Measurements from ENCODE around the gene NUP210L. TPM values are rescaled to one million over a fixed set of nuclear protein-coding genes. Genes with fewer than 3 reads are reported as not detected.

Gene NUP210L
- total RNA-seq, 3 donors from 2014 or later (not counting 1 experiment from before 2014, with no cell fraction given): 0.13 to 0.24 (median 0.18) TPM

GRCh38 chr1:153958111-153958960 lies 196.5 kb downstream of the NUP210L start, which contains the start of gene CRTC2:
TSS of gene CRTC2 (minus strand) at chr1:153958612. CDS start at chr1:153958497, 115 bp downstream.
- peak within 1 kb of the TSS; percentile 94 for H3K4me3 ChIP-seq (ENCODE audit: low read length)
- H3K4me1 Mint-ChIP-seq: peaks cover 45 to 67% of the 10 kb centered on the region in 2 donors
- no peaks in the 10 kb centered on the region for H3K36me3 Mint-ChIP-seq
- no peaks in the 10 kb centered on the region for H3K9me3 Mint-ChIP-seq
- H3K36me3 ChIP-seq (ENCODE audit: control insufficient read depth, insufficient read depth, low read length): peaks cover 21% of the 10 kb centered on the region
- peak within 1 kb of the TSS; percentile 96 for H3K4me3 Mint-ChIP-seq
- ATAC-seq (peak; percentile 86 to 98 (median 89)), DNase-seq (peak; percentile 95 to 98)
- no peaks in the 10 kb centered on the region for H3K9me3 ChIP-seq (ENCODE audit: control insufficient read depth, insufficient read depth, low read length)
- H3K27me3 Mint-ChIP-seq (ENCODE audit: low read depth in 2 of 2): no peaks in the 10 kb centered on the region
- intact Hi-C loops (cut with micrococcal nuclease): loop anchor here (1.0 to 2.0 kb wide), 4 partner anchors 9 to 35 kb away; partner anchors contain the start of genes CREB3L4 and JTB
- peak within 1 kb of the TSS; percentile 93 for H3K27ac ChIP-seq (ENCODE audit: low read length)
- H3K4me1 ChIP-seq (ENCODE audit: control insufficient read depth, insufficient read depth, low read length): peaks cover 53% of the 10 kb centered on the region
- H3K27ac Mint-ChIP-seq: peak within 1 kb of the TSS; percentile 82 to 92
- no peaks in the 10 kb centered on the region for H3K27me3 ChIP-seq (ENCODE audit: control insufficient read depth, insufficient read depth, low read length)
- WGBS (ENCODE audit: insufficient coverage): under 1% methylated on average over 74 of the region's 75 CpGs
- no peak for TF ChIP-seq CTCF (IDR thresholded peaks at IDR 0.05)

DNA sequence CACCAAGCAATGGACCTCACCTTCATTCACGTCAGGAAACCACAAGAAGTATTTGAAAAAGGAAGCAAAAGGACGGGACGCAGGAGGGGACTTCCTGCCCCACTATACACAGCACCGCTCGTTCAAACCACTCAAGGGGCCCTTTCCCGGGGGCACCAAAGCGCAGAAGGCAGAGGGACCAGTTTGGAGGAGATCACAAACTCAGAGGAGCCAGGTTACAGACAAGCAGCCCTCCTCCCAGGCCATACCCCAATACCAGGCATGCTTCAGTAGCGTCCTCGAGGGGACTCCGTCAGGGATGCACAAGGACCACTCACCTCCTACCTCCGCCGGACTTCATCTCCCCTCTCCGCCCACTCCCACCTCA lies 197.1 kb downstream of the NUP210L start:
- no peaks in the 10 kb centered on the region for H3K27me3 Mint-ChIP-seq (ENCODE audit: low read depth in 2 of 2)
- Histone ChIP-seq H3K27me3 (ENCODE audit: control insufficient read depth, insufficient read depth, low read length) (no peaks in the 10 kb centered on the region), H3K4me3 (ENCODE audit: low read length) (peak overlapping the region; percentile 94), H3K36me3 (ENCODE audit: control insufficient read depth, insufficient read depth, low read length) (peaks cover 24% of the 10 kb centered on the region), H3K27ac (ENCODE audit: low read length) (peak overlapping the region; percentile 93), H3K9me3 (ENCODE audit: control insufficient read depth, insufficient read depth, low read length) (no peaks in the 10 kb centered on the region), H3K4me1 (ENCODE audit: control insufficient read depth, insufficient read depth, low read length) (peaks cover 47% of the 10 kb centered on the region)
- TF ChIP-seq CTCF (IDR thresholded peaks at IDR 0.05): no peak
- H3K4me3 Mint-ChIP-seq: peak overlapping the region; percentile 96
- H3K4me1 Mint-ChIP-seq: peaks cover 41 to 63% of the 10 kb centered on the region in 2 donors
- DNase-seq (peak in 1 of 2 donors; percentile 79), ATAC-seq (peak; percentile 4 to 20 (median 8))
- H3K27ac Mint-ChIP-seq: peak overlapping the region; percentile 82 to 92
- H3K36me3 Mint-ChIP-seq: no peaks in the 10 kb centered on the region
- whole genome bisulfite sequencing (ENCODE audit: insufficient coverage): 0% methylated on average over 13 of the region's 13 CpGs
- intact Hi-C loops (cut with micrococcal nuclease): loop anchor here (1.0 to 2.0 kb wide), 4 partner anchors 10 to 34 kb away; partner anchors contain the start of genes CREB3L4 and JTB
- no peaks in the 10 kb centered on the region for H3K9me3 Mint-ChIP-seq

DNA sequence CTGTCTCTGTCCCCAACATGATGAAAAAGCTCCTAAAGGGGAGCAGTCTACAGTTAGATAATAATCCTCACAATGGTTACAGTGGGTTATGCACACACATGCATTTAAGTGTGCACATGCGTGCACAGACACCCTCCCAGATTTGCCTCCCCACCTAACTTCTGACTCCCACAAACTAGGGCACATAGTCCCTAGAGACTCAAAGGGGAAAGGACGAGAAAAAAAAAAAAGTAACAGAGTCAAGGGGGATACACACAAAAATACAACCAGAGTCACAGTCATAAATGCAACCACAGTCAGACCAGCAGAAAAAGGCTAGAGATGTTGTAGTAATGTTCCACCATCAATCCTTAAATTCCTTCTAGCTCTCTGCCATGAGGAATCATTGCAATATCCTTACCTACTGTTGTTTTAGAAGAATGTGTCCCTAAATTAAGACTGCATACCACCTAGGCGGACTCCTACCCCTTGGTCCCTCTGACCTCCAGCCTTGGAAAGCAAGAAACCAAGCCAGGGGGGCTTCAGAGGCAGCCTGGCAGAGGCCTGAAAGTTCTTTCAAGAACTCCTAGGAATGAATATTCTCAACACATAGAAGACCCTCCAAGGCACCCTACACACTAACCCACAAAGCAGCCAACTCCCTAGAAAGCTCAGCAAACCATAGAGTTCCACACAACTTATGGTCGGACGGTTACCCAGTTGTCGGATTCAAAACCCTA lies 197.7 kb downstream of the NUP210L start:
- peaks cover 35 to 58% of the 10 kb centered on the region in 2 donors for H3K4me1 Mint-ChIP-seq
- intact Hi-C loops (cut with micrococcal nuclease): no loop called here

More for the DNA sequence above, 197.7 kb downstream of the NUP210L start:
- Mint-ChIP-seq H3K36me3 (no peaks in the 10 kb centered on the region), H3K27me3 (ENCODE audit: low read depth in 2 of 2) (no peaks in the 10 kb centered on the region), H3K9me3 (no peaks in the 10 kb centered on the region), H3K4me3 (peak overlapping the region; percentile 96), H3K27ac (peak overlapping the region; percentile 82 to 92)
- Histone ChIP-seq H3K27ac (ENCODE audit: low read length) (peak overlapping the region; percentile 93), H3K27me3 (ENCODE audit: control insufficient read depth, insufficient read depth, low read length) (no peaks in the 10 kb centered on the region), H3K4me3 (ENCODE audit: low read length) (peak overlapping the region; percentile 94), H3K9me3 (ENCODE audit: control insufficient read depth, insufficient read depth, low read length) (no peaks in the 10 kb centered on the region), H3K4me1 (ENCODE audit: control insufficient read depth, insufficient read depth, low read length) (peaks cover 41% of the 10 kb centered on the region), H3K36me3 (ENCODE audit: control insufficient read depth, insufficient read depth, low read length) (peaks cover 30% of the 10 kb centered on the region)
- no peak for TF ChIP-seq CTCF (IDR thresholded peaks at IDR 0.05)
- 30% methylated on average over 6 of the region's 6 CpGs for whole genome bisulfite sequencing (ENCODE audit: insufficient coverage)
- ATAC-seq: no peak
- DNase-seq: no peak
